Breast epithelium (tissue), 3 donors: ENCODE results near the gene CD47.

Experiments
- CTCF ChIP-seq, 3 donors: fragments of 450-650 bp; IDR thresholded peaks; one replicate each; pipeline ENCODE4 v1.5.1; 2016 to 2017; ENCODE audit warnings: antibody characterized with exemption in 3 of 3, mild to moderate bottlenecking in 3 of 3, moderate library complexity in 3 of 3
- POLR2A ChIP-seq: fragments of 450-650 bp; IDR thresholded peaks from one replicate; pipeline ENCODE4 v1.6.1; 2016; ENCODE audit warnings: antibody characterized with exemption, mild to moderate bottlenecking, moderate library complexity
- POLR2AphosphoS5 ChIP-seq, 3 donors: sonication (generic); formaldehyde crosslinking; IDR thresholded peaks; one replicate each; pipeline ENCODE4 v1.6.1; 2017; ENCODE audit warnings: antibody characterized with exemption in 3 of 3

- TF ChIP-seq CTCF (IDR thresholded peaks at IDR 0.05), result no peak
- no peak for TF ChIP-seq POLR2AphosphoS5 (IDR thresholded peaks at IDR 0.05)
- no peak for TF ChIP-seq POLR2A
Measured at GRCh38 chr3:108102420-108103039, 11.7 kb upstream of the CD47 start.
